A673 (cell line): Measurements from ENCODE around the gene GBF1. TPM values are rescaled to one million over a fixed set of nuclear protein-coding genes. Genes with fewer than 3 reads are reported as not detected.

Source experiments
- BruUV-seq: library from RNA; stranded (reverse); fragments of 400-500 nt; replicated peaks from 2 replicates; lab custom pipeline; 2021; lab: Mats Ljungman, UMichigan
- CTCF ChIA-PET: fragments of 300-600 bp; sonication (Branson Sonifier 250); formaldehyde crosslinking; loops from one replicate; lab custom pipeline; 2022; ENCODE audit warnings: antibody characterized with exemption; lab: Charles Lee
- POLR2A ChIA-PET: fragments of 300-600 bp; sonication (Branson Sonifier 250); formaldehyde crosslinking; loops from one replicate; lab custom pipeline; 2022; ENCODE audit warnings: antibody characterized with exemption; ENCODE audit not compliant: low non-redundant PET; lab: Charles Lee
- DNase-seq: peaks from one replicate; pipeline ENCODE4 v3.0.0-alpha.2; 2015; ENCODE audit warnings: low spot score
- H3K27ac ChIP-seq: fragments of 200-600 bp; sonication (generic); 2 replicates; pipeline ENCODE4 v1.5.1; 2016; ENCODE audit warnings: mixed run types, low read depth, mild to moderate bottlenecking, mixed read lengths, antibody characterized with exemption, low read length; ENCODE audit not compliant: poor library complexity, severe bottlenecking
- H3K27me3 ChIP-seq: fragments of 200-600 bp; sonication (generic); replicated peaks from 2 replicates; pipeline ENCODE4 v1.6.1; 2017; ENCODE audit warnings: mixed run types, low read depth, mild to moderate bottlenecking, mixed read lengths, antibody characterized with exemption, low read length; ENCODE audit not compliant: insufficient read depth, poor library complexity
- H3K36me3 ChIP-seq: fragments of 200-600 bp; sonication (generic); 2 replicates; pipeline ENCODE4 v1.6.1; 2016; ENCODE audit warnings: mixed run types, mild to moderate bottlenecking, mixed read lengths, antibody characterized with exemption, low read length; ENCODE audit not compliant: insufficient read depth, poor library complexity, severe bottlenecking
- H3K4me1 ChIP-seq: fragments of 200-600 bp; sonication (generic); 2 replicates; pipeline ENCODE4 v1.6.1; 2017; ENCODE audit warnings: mixed run types, mild to moderate bottlenecking, mixed read lengths, antibody characterized with exemption, low read length; ENCODE audit not compliant: insufficient read depth, poor library complexity, severe bottlenecking
- H3K4me3 ChIP-seq: fragments of 200-600 bp; sonication (generic); 2 replicates; pipeline ENCODE4 v1.5.1; 2016; ENCODE audit warnings: low read depth, mixed run types, mild to moderate bottlenecking, mixed read lengths, low read length; ENCODE audit not compliant: poor library complexity, severe bottlenecking
- H3K9me3 ChIP-seq: fragments of 200-600 bp; sonication (generic); 2 replicates; pipeline ENCODE4 v1.6.1; 2016; ENCODE audit warnings: mixed run types, low read depth, mild to moderate bottlenecking, mixed read lengths, antibody characterized with exemption, low read length; ENCODE audit not compliant: poor library complexity, severe bottlenecking
- EZH2 ChIP-seq: fragments of 200-600 bp; sonication (generic); IDR thresholded peaks from 2 replicates; pipeline ENCODE4 v1.6.1; 2017; ENCODE audit warnings: borderline replicate concordance, low read depth, mild to moderate bottlenecking, mixed read lengths, antibody characterized with exemption, low read length; ENCODE audit not compliant: poor library complexity, severe bottlenecking
- intact Hi-C: fragments of 100-400 bp; cut with micrococcal nuclease; formaldehyde crosslinking; loops from one replicate; pipeline ENCODE4 v1.10.0; 2022; ENCODE audit not compliant: unreplicated experiment
- total RNA-seq: library from RNA; stranded (reverse); gene quantifications from 2 replicates; pipeline ENCODE4 v1.2.3, GENCODE V29; 2021
- TF ChIP-seq, protein P1 (sequence below): fragments of 300-800, 200-600 bp; sonication (generic); conservative IDR thresholded peaks from 2 replicates; pipeline ENCODE4 v1.5.1; 2017; ENCODE audit warnings: low read depth, mild to moderate bottlenecking, antibody characterized with exemption, low read length, moderate library complexity, mixed read lengths

Gene GBF1
- total RNA-seq, 1 experiment from 2014 or later, result 50.0 TPM

DNA sequence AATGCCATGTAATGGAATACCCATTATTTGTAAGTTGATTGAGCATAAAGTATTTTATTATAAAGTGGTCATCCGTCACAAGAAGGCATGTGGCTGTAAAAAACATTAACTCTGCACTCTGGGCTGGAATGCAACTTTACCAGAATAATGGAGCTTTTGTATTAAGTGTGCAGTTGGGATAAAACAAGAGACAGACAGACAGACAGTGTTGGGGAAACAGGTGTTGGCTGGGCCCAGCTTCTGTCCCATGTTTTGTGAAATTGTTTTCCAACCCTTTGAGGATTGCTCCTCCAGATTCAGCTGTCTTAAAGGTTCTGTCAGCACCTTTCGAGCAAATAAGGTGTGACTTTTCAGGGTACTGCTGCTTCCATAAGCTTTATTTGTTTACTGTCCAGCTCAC, 82.3 kb downstream of the GBF1 start:
- Histone ChIP-seq H3K4me1 (no peaks in the 10 kb centered on the region), H3K4me3 (no peak overlapping the region), H3K27ac (no peak overlapping the region), H3K27me3 (no peaks in the 10 kb centered on the region), H3K36me3 (no peaks in the 10 kb centered on the region), H3K9me3 (no peaks in the 10 kb centered on the region)
- POLR2A ChIA-PET, result no interaction called here
- intact Hi-C loops, result no loop called here
- TF ChIP-seq, protein P1, sequence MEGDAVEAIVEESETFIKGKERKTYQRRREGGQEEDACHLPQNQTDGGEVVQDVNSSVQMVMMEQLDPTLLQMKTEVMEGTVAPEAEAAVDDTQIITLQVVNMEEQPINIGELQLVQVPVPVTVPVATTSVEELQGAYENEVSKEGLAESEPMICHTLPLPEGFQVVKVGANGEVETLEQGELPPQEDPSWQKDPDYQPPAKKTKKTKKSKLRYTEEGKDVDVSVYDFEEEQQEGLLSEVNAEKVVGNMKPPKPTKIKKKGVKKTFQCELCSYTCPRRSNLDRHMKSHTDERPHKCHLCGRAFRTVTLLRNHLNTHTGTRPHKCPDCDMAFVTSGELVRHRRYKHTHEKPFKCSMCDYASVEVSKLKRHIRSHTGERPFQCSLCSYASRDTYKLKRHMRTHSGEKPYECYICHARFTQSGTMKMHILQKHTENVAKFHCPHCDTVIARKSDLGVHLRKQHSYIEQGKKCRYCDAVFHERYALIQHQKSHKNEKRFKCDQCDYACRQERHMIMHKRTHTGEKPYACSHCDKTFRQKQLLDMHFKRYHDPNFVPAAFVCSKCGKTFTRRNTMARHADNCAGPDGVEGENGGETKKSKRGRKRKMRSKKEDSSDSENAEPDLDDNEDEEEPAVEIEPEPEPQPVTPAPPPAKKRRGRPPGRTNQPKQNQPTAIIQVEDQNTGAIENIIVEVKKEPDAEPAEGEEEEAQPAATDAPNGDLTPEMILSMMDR, result no peak
- TF ChIP-seq EZH2, result no peak
- no TSS peak for BruUV-seq
- CTCF ChIA-PET, result no interaction called here
- DNase-seq, result no peak

DNA sequence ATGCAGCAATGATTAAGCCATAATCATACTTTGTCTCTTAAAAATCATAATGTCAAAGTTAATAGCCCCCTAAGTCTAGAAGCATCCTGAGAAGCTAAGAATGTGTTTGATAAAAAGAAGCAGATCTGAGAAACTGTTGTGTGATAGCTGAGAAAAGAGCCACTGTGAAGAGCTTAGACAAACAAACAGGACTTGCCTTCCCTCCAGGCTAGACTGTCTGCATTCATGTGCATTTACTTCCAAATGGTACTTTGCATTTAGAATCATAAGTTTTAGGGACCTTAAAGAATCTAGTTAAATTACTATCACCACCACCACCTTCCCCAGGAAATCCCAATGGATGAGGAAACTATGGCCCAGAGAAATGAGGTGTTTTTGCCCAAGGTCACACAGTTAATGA, 87.4 kb downstream of the GBF1 start:
- no peaks in the 10 kb centered on the region for H3K27me3 ChIP-seq
- H3K27ac ChIP-seq, result no peak overlapping the region
- ChIA-PET CTCF (no interaction called here), POLR2A (no interaction called here)
- no peaks in the 10 kb centered on the region for H3K36me3 ChIP-seq
- DNase-seq, result no peak
- BruUV-seq, result no TSS peak
- intact Hi-C loops, result no loop called here
- no peaks in the 10 kb centered on the region for H3K4me1 ChIP-seq
- no peaks in the 10 kb centered on the region for H3K9me3 ChIP-seq
- TF ChIP-seq, protein P1, result no peak
- TF ChIP-seq EZH2, result no peak
- H3K4me3 ChIP-seq, result no peak overlapping the region

GRCh38 chr10:102334101-102334500, 88.8 kb downstream of the GBF1 start:
- intact Hi-C loops, result no loop called here
- DNase-seq, result no peak
- TF ChIP-seq EZH2, result no peak
- TF ChIP-seq, protein P1, result no peak
- no TSS peak for BruUV-seq
- Histone ChIP-seq H3K36me3 (no peaks in the 10 kb centered on the region), H3K27ac (no peak overlapping the region), H3K4me3 (no peak overlapping the region), H3K9me3 (no peaks in the 10 kb centered on the region), H3K4me1 (no peaks in the 10 kb centered on the region), H3K27me3 (no peaks in the 10 kb centered on the region)
- POLR2A ChIA-PET, result no interaction called here
- CTCF ChIA-PET, result no interaction called here
